Measurements from ENCODE around the gene RFLNA.

DNA sequence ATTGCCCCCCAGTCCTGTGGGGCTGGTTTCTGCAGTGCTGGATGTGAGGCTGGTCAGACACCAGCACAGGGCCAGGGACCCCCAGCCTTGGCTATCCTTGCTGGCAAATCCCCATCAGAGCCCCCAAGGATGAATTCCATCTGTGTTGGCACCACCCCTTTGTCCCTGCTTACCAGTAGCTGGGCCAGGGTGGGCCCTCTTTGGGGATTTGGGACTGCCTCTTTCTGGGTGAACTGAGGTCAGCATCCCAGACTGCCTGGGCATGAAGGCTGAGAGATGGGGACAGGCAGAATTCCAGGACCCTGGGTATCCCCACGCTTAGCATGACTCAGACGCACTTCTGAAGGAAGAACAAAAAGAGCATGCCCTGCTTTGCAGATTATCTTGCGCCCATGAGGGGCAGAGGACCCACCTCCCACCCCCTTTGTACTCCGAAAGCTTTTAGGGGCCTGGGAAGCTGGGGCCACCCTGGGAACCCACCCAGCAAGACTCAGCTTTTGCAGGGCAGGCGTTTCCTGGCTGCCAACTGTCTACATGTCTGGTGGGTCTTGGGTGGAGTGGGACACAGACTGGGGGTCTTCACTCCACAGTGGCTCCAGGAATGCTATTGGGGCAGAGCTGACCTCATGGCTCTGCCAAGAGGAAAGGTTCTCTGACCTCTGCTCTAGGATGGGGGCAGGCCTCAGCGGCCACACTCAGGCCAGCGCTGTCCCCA, 26.8 kb downstream of the RFLNA start:
- TF ChIP-seq, protein P1, sequence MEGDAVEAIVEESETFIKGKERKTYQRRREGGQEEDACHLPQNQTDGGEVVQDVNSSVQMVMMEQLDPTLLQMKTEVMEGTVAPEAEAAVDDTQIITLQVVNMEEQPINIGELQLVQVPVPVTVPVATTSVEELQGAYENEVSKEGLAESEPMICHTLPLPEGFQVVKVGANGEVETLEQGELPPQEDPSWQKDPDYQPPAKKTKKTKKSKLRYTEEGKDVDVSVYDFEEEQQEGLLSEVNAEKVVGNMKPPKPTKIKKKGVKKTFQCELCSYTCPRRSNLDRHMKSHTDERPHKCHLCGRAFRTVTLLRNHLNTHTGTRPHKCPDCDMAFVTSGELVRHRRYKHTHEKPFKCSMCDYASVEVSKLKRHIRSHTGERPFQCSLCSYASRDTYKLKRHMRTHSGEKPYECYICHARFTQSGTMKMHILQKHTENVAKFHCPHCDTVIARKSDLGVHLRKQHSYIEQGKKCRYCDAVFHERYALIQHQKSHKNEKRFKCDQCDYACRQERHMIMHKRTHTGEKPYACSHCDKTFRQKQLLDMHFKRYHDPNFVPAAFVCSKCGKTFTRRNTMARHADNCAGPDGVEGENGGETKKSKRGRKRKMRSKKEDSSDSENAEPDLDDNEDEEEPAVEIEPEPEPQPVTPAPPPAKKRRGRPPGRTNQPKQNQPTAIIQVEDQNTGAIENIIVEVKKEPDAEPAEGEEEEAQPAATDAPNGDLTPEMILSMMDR (IDR thresholded peaks at IDR 0.05): no peak
- TF ChIP-seq POLR2AphosphoS5 (IDR thresholded peaks at IDR 0.05) (no peak), POLR2A (IDR thresholded peaks at IDR 0.05) (no peak)

Measured in prostate gland (tissue), 2 donors.